GM21529 (cell line): Measurements from ENCODE around the gene PCID2.
A peak's percentile ranks its signal among the peaks of the same experiment; 100 is the strongest.
"Not testable (repeated sequence)": the region's sequence is repeated elsewhere in the genome, so short reads cannot be mapped to it uniquely, and the experiment has no call there.

Experiments
- ATAC-seq: cut with Tn5 transposase; IDR thresholded peaks from one replicate; pipeline ENCODE4 v1.9.1; 2021; ENCODE audit not compliant: unreplicated experiment

PCID2 gene

DNA sequence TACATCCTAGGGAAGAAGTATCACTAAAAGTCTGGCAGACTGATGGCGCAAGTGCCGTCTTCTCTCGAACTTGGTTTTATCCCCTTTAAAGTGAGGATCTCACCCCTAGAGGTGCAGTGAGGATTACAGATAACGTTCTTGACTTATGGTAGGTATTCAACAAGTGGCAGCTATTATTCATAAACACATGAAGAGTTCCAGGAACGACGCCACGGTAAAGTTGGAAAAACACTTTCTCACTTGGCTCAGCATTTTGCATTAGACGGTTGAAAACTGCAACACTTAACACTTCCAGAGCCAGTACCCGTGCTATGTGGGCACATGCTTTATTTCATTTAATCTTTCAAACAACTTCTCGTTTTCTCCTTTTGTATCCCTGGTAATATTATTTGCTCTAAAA lies 41.3 kb downstream of the PCID2 start:
- no peak for ATAC-seq

DNA sequence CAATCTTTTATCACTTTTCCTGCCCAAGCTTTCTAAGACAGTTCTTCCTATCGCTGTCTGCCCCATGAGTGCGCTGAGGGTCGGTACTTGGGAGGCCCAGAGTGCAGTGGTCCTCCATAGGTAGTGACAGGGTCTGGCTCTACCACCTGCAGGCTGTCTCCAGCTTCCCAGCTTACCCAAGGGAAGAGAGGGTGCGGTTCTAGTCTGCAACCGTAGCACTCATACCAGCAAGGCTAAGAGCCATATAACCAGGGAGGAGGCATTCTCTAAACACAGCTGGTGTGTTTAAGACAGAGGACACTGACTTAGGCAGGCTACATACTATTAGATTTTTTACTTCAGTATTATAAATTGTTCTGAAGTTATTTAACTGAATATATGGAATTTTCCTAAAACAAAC lies 41.8 kb downstream of the PCID2 start:
- ATAC-seq: no peak

- no peak for ATAC-seq
These were observed 42.2 kb downstream of the PCID2 start for GRCh38 chr13:113166266-113166665.

DNA sequence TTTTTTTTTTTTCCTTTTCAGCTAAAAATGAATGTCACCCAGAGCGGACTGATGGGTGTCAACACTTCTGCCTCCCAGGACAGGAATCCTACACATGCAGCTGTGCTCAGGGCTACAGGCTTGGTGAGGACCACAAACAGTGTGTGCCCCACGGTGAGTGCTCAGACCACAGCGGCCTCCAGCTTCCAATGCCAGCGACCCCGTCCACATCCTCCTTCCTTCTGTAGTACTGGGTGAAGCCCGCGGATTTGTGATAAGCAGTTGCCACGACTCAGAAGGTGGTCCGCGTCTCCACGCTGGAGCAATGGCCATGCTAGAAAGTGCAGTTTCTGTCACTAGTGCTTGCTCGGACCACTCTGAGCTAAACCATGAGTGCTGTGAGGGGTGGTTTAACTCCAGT lies 44.0 kb downstream of the PCID2 start:
- ATAC-seq: no peak

DNA sequence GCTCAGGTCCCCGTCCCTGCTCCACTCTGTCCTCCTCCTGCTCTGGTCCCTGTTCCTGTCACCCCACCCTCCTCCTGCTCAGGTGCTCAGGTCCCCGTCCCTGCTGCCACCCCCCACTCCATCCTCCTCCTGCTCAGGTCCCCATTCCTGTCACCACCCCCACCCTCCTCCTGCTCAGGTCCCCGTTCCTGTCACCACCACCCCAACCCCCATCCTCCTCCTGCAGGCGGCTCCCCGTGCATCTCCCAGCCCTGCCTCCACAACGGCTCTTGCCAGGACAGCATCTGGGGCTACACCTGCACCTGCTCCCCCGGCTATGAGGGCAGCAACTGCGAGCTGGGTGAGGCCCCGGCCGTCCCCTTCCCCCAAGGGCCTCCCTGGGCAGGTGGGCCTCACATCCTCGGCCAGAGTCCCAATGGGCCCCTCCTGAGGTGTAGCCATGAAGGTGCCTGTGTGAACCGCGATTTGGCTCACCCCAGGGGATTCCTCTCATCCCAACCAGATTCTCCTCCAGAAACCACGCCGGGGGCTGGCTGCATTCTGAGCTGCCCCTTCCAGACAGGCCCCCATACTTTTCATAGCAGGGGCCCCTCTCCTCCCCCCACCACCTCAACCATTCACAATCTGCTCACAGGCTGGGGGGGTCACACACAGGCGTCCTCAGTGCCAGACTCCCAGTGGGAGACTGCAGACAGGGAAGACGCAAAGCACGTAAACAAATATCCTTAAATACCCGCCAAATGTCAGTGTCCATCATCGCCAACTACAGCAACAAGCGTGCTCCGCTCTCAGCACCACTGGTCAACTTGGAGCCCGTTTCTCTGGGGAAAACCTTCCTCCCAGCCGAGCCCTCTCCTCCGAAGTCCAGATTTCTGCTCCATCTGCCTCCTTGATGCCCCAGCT lies 45.4 kb downstream of the PCID2 start:
- no peak for ATAC-seq

DNA sequence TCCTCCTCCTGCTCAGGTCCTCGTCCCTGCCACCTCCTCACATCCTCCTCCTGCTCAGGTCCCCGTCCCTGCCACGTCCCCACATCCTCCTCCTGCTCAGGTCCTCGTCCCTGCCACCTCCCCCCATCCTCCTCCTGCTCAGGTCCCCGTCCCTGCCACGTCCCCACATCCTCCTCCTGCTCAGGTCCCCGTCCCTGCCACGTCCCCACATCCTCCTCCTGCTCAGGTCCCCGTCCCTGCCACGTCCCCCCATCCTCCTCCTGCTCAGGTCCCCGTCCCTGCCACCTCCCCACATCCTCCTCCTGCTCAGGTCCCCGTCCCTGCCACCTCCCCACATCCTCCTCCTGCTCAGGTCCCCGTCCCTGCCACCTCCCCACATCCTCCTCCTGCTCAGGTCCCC lies 46.5 kb downstream of the PCID2 start:
- not testable (repeated sequence) for ATAC-seq

GRCh38 chr13:113161433-113161832 lies 47.0 kb downstream of the PCID2 start:
- ATAC-seq: no peak

GRCh38 chr13:113160983-113161382 lies 47.5 kb downstream of the PCID2 start:
- no peak for ATAC-seq

- no peak for ATAC-seq
These were observed 48.8 kb downstream of the PCID2 start for GRCh38 chr13:113159701-113160100.

DNA sequence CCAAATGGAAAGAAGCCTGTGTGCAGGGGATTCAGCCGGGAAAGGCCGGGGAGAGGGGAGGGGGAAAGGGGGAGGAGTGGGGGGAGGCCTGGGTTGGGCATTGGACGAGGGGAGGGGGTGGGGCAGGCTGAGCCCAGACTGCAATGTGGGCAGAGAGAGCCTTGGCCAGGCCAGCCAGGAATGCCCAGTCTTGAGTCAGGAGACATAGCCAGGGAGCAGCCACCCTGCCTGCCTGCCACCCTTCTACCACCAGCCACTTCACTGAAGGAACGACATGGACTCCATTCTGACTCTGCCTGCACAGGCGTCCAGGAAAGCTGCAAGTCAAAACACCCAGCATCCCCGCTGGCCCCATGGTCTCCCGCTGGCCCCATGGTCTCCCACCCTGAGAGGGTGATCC lies 49.5 kb downstream of the PCID2 start:
- no peak for ATAC-seq

GRCh38 chr13:113157929-113158747 lies 50.3 kb downstream of the PCID2 start, which contains the start of gene PROZ:
Gene PROZ (plus strand): TSS chr13:113158648. CDS start chr13:113158661, 13 bp downstream.
- ATAC-seq: no peak

DNA sequence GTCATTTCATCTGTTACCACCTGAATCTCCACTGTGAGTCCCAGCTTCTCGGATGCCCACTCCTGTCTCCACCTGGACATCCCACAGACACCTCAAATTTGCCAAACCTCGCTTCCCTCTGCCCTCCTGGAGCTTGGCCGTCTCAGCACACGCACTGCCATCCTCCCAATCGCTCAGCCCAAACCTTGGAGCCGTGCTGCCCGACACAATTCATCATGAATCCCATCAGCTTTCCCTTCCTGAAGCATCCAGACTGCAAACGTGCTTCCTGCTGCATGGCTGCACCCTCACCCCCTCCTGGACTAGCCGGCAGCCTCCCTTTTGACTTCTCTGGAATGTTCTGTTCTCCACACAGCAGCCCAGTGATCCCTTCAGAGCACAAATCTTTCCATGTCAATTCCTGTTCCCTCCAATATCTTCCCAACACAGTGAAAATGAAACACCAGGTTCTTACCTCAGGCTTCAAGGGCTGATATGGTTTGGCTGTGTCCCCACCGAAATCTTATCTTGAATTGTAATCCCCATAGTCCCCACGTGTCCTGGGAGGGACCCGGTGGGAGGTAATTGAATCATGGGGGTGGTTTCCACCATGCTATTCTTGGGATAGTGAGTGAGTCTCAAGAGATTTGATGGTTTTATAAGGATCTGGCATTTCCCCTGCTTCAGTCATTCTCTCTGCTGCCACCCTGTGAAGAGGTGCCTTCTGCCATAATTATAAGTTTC lies 51.1 kb downstream of the PCID2 start:
- no peak for ATAC-seq

DNA sequence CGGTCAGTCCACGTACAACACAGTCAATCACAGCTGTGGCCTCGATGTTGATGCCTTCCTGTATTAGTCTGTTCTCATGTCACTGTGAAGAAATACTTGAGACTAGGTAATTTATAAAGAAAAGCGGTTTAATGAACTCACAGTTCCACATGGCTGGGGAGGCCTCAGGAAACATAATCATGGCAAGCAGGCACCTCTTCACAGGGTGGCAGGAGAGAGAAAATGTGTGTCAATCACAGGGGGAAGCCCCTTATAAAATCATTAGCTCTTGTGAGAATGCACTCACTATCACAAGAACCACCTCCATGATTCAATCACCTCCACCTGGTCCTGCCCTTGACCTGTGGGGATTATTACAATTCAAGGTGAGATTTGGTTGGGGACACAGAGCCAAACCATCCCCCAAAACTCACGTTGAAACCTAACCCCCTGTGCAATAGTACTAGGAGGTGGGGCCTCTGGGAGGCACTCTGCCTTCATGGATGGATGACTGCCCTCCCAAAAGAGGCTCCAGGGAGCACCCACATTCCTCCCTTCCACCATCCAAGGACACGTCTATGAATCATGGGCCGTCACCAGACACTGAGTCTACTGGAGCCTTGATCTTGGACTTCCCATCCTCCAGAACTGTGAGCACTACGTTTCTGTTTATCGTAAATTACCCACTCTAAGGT lies 52.4 kb downstream of the PCID2 start:
- ATAC-seq: no peak

GRCh38 chr13:113155201-113155600 lies 53.3 kb downstream of the PCID2 start:
- ATAC-seq: no peak

GRCh38 chr13:113153810-113154748 lies 54.4 kb downstream of the PCID2 start:
- peak; percentile 71 for ATAC-seq

GRCh38 chr13:113152984-113153809 lies 55.3 kb downstream of the PCID2 start:
- ATAC-seq: peak; percentile 38

DNA sequence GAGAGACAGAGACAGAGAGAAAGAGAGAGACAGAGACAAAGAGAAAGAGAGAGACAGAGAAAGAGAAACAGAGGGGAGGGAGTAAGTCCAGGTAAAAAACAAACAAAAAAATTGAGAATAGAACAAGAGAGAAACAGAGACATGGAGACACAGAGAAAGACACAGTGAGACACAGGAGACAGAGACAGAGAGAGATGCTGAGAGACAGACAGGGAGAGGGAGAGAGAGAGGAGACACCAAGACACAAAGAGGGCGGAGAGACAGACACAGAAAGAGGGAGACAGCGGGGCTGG lies 55.8 kb downstream of the PCID2 start:
- ATAC-seq: no peak

DNA sequence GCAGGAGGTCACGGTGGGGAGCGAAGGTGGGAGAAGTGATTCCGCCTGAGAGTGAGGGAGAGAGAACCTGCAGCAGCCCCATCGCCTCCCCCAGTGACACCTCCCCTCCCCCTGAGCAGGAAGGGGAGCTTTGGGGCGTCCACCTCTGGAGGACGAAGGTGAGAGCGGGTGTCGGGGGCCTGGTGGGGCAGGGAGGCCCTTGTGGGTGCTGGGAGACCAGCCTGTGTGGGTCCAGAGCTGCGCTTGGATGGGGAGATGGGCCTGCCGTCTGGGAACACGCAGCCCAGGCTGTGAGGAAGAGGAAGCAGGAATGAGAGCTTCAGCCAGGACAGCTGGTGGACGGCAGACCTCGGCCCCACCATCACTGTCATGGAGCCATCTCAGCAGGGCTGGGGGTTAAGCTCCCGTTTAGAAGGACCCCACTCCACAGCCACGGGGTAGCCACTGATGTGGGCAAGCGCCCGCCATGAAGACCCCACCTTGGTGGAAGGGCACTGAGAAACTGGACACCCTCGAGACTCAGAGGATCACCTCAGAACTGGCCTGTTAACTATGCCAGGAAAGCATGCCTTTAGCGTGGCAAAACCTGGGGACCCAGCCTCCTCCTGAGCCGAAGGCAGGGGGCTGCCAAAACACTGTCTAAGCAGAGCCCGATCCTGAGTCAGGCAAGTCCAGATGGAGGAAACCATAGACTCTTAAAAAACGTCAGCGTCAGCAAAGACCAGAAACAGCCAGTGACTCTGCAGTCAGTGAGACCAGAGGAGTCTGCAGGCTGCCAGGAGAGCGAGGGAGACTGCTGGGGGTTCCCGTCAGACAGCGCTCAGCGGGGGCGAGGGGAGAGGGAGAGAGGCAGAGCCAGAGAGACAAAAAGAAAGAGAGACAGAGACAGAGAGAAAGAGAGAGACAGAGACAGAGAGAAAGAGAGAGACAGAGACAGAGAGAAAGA lies 56.5 kb downstream of the PCID2 start:
- ATAC-seq: no peak
